ENCODE measurements around the gene AHR. TPM values are rescaled to one million over a fixed set of nuclear protein-coding genes. Genes with fewer than 3 reads are reported as not detected.
"Not testable (repeated sequence)": the region's sequence is repeated elsewhere in the genome, so short reads cannot be mapped to it uniquely, and the experiment has no call there.

Gene AHR
- total RNA-seq, 1 experiment from 2014 or later = 61.3 TPM

- BruUV-seq (replicated peaks) = no TSS peak
- DNase-seq = no peak
- Histone ChIP-seq H4K20me1 (ENCODE audit: insufficient read depth) (no peaks in the 10 kb centered on the region), H3K4me1 (replicated peaks; ENCODE audit: insufficient read depth) (no peaks in the 10 kb centered on the region), H2AFZ (no peak overlapping the region), H3K27ac (no peak overlapping the region), H3F3A (ENCODE audit: insufficient read depth, low read depth) (no peaks in the 10 kb centered on the region), H3K9me3 (ENCODE audit: insufficient read depth, low read depth) (peaks cover 27% of the 10 kb centered on the region; the same call in 1 of the 2 replicates), H3K27me3 (ENCODE audit: insufficient read depth, low read depth) (no peaks in the 10 kb centered on the region), H3K4me2 (no peak overlapping the region), H3K4me3 (no peak overlapping the region), H3K36me3 (ENCODE audit: low read depth) (no peaks in the 10 kb centered on the region), H3K9me2 (ENCODE audit: insufficient read depth) (no peaks in the 10 kb centered on the region), H3K79me2 (ENCODE audit: low read depth) (no peaks in the 10 kb centered on the region)
- TF ChIP-seq EZH2 (IDR thresholded peaks at IDR 0.05; ENCODE audit: low read depth) (no peak), CTCF (conservative IDR thresholded peaks at IDR 0.05) (no peak)
- intact Hi-C loops (cut with micrococcal nuclease; ENCODE audit: unreplicated experiment) = no loop called here
- ChIA-PET POLR2A (ENCODE audit: unreplicated experiment) (no interaction called here), CTCF (no interaction called here)
Observed at GRCh38 chr7:17392846-17393245, 94.4 kb downstream of the AHR start.

- CTCF ChIA-PET = not testable (repeated sequence)
Observed at GRCh38 chr7:17394563-17394962, 96.1 kb downstream of the AHR start.

More at GRCh38 chr7:17394563-17394962, 96.1 kb downstream of the AHR start:
- DNase-seq; POLR2A ChIA-PET (ENCODE audit: unreplicated experiment); H3K36me3 ChIP-seq (ENCODE audit: low read depth); H3K9me2 ChIP-seq (ENCODE audit: insufficient read depth); H3K27ac ChIP-seq; H4K20me1 ChIP-seq (ENCODE audit: insufficient read depth); intact Hi-C loops (cut with micrococcal nuclease; ENCODE audit: unreplicated experiment); BruUV-seq (replicated peaks); H3K27me3 ChIP-seq (ENCODE audit: insufficient read depth, low read depth); H3F3A ChIP-seq (ENCODE audit: insufficient read depth, low read depth); H3K4me1 ChIP-seq (replicated peaks; ENCODE audit: insufficient read depth); H3K4me2 ChIP-seq; H2AFZ ChIP-seq; H3K79me2 ChIP-seq (ENCODE audit: low read depth); H3K4me3 ChIP-seq: not testable (repeated sequence)
- peaks cover 27% of the 10 kb centered on the region; the same call in 1 of the 2 replicates for H3K9me3 ChIP-seq (ENCODE audit: insufficient read depth, low read depth)
